Esophagus squamous epithelium (tissue), 4 donors: ENCODE measurements around the gene C18orf63.

ENCODE experiments used
- POLR2A ChIP-seq, 4 donors: fragments of 450-650 bp; IDR thresholded peaks; one replicate each; pipeline ENCODE4 v1.6.1; 2017; ENCODE audit warnings: antibody characterized with exemption in 4 of 4, mild to moderate bottlenecking in 4 of 4, moderate library complexity in 3 of 4
- TF ChIP-seq, protein P1 (sequence below), 6 experiments: fragments of 450-650 bp in 4 of 6; fragments of 200-600 bp in 2 of 6; sonication (generic) in 2 of 6; IDR thresholded peaks; one replicate each; pipeline ENCODE4 v1.5.1; 2016 to 2019; ENCODE audit warnings: antibody characterized with exemption in 6 of 6, mild to moderate bottlenecking in 4 of 6, moderate library complexity in 4 of 6

DNA sequence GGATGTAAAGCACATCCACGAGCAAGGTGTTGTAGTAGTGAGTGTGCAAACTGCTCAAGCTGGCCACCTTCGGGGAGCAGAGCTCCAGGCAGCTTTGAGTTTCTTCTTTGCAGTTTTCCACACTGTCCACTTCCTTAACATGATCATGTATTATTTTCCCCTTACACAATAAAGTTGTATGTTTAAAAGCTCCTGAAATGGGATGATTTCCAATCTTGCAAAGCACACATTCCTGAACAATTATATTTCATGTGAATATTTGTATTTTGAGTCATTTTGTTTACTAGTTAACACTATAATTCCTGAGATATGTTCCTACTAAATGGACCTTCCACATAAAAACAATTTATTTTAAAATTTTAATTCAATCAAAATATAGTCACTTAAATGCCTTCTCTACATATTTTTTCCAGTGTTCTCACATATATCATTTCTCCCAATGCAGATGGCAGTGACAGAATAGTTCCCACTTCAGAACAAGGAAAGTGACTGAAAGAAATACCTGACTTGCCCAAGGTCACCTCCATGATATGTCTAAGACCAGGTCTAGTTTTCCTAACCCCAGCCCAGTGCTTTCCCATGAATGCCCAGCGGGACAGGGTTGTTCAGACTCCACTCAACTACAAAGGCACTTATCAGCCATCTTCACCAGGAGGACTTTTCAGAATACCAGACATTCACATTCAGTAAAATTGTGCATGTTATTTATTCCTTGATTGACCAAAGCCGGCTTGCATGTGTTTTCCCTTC is 29.4 kb upstream of the C18orf63 start:
- TF ChIP-seq, protein P1, sequence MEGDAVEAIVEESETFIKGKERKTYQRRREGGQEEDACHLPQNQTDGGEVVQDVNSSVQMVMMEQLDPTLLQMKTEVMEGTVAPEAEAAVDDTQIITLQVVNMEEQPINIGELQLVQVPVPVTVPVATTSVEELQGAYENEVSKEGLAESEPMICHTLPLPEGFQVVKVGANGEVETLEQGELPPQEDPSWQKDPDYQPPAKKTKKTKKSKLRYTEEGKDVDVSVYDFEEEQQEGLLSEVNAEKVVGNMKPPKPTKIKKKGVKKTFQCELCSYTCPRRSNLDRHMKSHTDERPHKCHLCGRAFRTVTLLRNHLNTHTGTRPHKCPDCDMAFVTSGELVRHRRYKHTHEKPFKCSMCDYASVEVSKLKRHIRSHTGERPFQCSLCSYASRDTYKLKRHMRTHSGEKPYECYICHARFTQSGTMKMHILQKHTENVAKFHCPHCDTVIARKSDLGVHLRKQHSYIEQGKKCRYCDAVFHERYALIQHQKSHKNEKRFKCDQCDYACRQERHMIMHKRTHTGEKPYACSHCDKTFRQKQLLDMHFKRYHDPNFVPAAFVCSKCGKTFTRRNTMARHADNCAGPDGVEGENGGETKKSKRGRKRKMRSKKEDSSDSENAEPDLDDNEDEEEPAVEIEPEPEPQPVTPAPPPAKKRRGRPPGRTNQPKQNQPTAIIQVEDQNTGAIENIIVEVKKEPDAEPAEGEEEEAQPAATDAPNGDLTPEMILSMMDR (IDR thresholded peaks at IDR 0.05), result no peak
- TF ChIP-seq POLR2A (IDR thresholded peaks at IDR 0.05), result no peak
